ENCODE results near the gene AFDN. TPM values are rescaled to one million over a fixed set of nuclear protein-coding genes. Genes with fewer than 3 reads are reported as not detected.
A peak's percentile ranks its signal among the peaks of the same experiment; 100 is the strongest.

The AFDN gene
- total RNA-seq, 1 experiment from 2014 or later: 177 TPM

DNA sequence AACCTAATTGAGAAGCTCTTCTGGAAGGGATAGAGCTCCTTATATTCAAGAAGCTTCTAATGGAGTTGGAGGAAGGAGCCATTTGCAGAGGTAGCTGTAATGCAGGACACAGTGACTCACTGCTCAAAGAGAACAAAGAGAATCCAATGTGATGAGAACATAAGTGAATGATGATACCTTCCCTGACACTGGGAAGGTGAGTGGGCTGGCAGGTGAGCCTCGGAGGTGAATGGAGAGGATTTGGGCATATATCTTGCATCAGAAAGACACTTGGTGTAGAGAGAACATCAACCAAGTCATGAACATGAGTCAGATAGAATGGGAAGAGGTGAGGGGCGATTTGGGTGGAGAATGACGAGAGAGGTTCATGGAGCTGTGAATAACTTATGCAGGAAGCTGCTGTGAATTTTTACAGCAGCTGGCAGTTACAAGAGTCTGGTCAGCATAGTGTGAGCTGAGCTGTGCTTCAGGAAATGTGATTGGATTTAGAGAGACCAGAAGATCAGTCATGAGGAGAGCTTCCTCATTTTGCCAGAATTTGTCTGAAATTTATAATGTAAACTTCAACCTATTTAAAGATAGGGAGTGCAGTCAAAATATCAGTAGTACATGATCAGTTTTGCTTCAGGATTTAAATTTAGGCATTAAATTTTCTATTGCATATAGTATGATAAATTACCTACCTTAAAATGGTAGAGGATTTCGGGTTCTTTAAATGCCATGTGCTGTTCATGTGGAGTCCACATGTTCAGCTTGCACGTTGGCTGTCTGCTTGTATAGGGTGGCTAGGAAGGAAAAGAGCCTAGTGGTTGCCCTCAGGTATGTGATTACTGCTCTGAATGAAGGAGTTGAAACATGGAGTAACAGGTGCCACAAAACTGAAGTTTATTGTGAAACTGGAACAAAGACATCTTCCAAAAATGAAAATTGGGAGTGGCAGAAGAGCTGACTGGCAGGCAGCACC, 111.5 kb downstream of the AFDN start:
- Mint-ChIP-seq H3K27ac (ENCODE audit: unreplicated experiment) (peak overlapping the region; percentile 4), H3K4me1 (ENCODE audit: low read depth, unreplicated experiment) (no peaks in the 10 kb centered on the region), H3K9me3 (ENCODE audit: unreplicated experiment) (no peaks in the 10 kb centered on the region), H3K27me3 (ENCODE audit: insufficient read depth, unreplicated experiment) (no peaks in the 10 kb centered on the region), H3K4me3 (ENCODE audit: unreplicated experiment) (no peak overlapping the region), H3K36me3 (ENCODE audit: insufficient read depth, unreplicated experiment) (peaks cover 52% of the 10 kb centered on the region)
- TF ChIP-seq, protein P1, sequence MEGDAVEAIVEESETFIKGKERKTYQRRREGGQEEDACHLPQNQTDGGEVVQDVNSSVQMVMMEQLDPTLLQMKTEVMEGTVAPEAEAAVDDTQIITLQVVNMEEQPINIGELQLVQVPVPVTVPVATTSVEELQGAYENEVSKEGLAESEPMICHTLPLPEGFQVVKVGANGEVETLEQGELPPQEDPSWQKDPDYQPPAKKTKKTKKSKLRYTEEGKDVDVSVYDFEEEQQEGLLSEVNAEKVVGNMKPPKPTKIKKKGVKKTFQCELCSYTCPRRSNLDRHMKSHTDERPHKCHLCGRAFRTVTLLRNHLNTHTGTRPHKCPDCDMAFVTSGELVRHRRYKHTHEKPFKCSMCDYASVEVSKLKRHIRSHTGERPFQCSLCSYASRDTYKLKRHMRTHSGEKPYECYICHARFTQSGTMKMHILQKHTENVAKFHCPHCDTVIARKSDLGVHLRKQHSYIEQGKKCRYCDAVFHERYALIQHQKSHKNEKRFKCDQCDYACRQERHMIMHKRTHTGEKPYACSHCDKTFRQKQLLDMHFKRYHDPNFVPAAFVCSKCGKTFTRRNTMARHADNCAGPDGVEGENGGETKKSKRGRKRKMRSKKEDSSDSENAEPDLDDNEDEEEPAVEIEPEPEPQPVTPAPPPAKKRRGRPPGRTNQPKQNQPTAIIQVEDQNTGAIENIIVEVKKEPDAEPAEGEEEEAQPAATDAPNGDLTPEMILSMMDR (IDR thresholded peaks at IDR 0.05; ENCODE audit: insufficient read depth in 1 of 2, low read depth in 1 of 2, low read length in 1 of 2, severe bottlenecking in 1 of 2, unreplicated experiment in 1 of 2): no peak
- CTCF ChIA-PET: no interaction called here
- no peak for DNase-seq
- Histone ChIP-seq H3K36me3 (ENCODE audit: control insufficient read depth, insufficient read depth, low read length) (no peaks in the 10 kb centered on the region), H3K9me3 (no peaks in the 10 kb centered on the region), H3K4me1 (peaks cover 11% of the 10 kb centered on the region), H3K27me3 (replicated peaks; ENCODE audit: control insufficient read depth, insufficient read depth, low read length) (no peaks in the 10 kb centered on the region), H3K4me3 (ENCODE audit: low read depth, low read length) (no peak overlapping the region)
- BruUV-seq (replicated peaks): no TSS peak
- POLR2A ChIA-PET: no interaction called here
- intact Hi-C loops (cut with micrococcal nuclease; ENCODE audit: unreplicated experiment): no loop called here

DNA sequence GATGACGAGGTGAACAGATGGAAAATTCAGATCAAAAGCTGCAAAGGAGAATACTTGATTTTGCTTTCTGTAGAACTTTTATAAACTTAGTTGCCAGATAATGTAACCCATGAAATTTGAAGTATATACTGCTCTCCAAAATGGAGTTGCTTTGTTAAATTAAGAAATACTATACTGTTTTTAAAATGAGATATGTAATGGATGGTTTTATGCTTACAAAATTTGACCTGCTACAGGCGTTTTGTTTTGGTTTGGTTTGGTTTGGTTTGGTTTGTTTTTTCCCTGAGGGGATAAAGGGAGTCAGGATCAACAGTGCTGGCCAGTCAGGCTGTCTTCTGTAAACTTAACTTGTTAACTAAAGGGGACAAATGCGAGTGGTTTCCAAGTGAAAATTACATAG, 115.1 kb downstream of the AFDN start:
- Mint-ChIP-seq H3K27me3 (ENCODE audit: insufficient read depth, unreplicated experiment) (no peaks in the 10 kb centered on the region), H3K4me1 (ENCODE audit: low read depth, unreplicated experiment) (no peaks in the 10 kb centered on the region), H3K9me3 (ENCODE audit: unreplicated experiment) (no peaks in the 10 kb centered on the region), H3K36me3 (ENCODE audit: insufficient read depth, unreplicated experiment) (peaks cover 58% of the 10 kb centered on the region), H3K27ac (ENCODE audit: unreplicated experiment) (no peak overlapping the region), H3K4me3 (ENCODE audit: unreplicated experiment) (no peak overlapping the region)
- ChIA-PET CTCF (no interaction called here), POLR2A (no interaction called here)
- H3K9me3 ChIP-seq: no peaks in the 10 kb centered on the region
- no peak for DNase-seq
- no TSS peak for BruUV-seq (replicated peaks)
- no peaks in the 10 kb centered on the region for H3K4me1 ChIP-seq
- H3K36me3 ChIP-seq (ENCODE audit: control insufficient read depth, insufficient read depth, low read length): peaks cover 3% of the 10 kb centered on the region; the same call in 1 of the 2 replicates
- TF ChIP-seq, protein P1 (IDR thresholded peaks at IDR 0.05; ENCODE audit: insufficient read depth in 1 of 2, low read depth in 1 of 2, low read length in 1 of 2, severe bottlenecking in 1 of 2, unreplicated experiment in 1 of 2): no peak
- no peaks in the 10 kb centered on the region for H3K27me3 ChIP-seq (replicated peaks; ENCODE audit: control insufficient read depth, insufficient read depth, low read length)
- H3K4me3 ChIP-seq (ENCODE audit: low read depth, low read length): no peak overlapping the region
- intact Hi-C loops (cut with micrococcal nuclease; ENCODE audit: unreplicated experiment): no loop called here

DNA sequence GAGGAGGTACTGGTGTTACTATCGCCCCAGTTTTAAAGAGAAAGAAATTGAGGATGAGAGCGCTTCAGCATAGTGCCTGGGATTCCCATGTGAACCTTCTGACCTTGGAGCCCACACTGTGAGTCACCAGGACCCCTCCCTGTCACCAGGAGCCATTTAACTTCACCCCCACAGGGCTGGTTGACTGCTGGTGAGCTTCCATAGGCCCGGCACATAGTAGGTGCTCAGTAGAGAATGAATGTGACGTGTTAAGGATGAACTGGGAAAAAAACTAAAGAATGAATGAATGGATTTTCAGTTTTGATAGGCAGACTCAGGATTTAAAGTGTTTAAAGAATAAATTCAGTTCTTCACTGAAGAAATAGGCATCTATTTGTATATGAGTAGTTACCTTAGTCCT, 117.4 kb downstream of the AFDN start:
- Mint-ChIP-seq H3K27me3 (ENCODE audit: insufficient read depth, unreplicated experiment) (no peaks in the 10 kb centered on the region), H3K4me1 (ENCODE audit: low read depth, unreplicated experiment) (peaks cover 7% of the 10 kb centered on the region), H3K9me3 (ENCODE audit: unreplicated experiment) (no peaks in the 10 kb centered on the region), H3K36me3 (ENCODE audit: insufficient read depth, unreplicated experiment) (peaks cover 71% of the 10 kb centered on the region), H3K27ac (ENCODE audit: unreplicated experiment) (no peak overlapping the region), H3K4me3 (ENCODE audit: unreplicated experiment) (no peak overlapping the region)
- intact Hi-C loops (cut with micrococcal nuclease; ENCODE audit: unreplicated experiment): no loop called here
- CTCF ChIA-PET: no interaction called here
- Histone ChIP-seq H3K9me3 (no peaks in the 10 kb centered on the region), H3K4me1 (no peaks in the 10 kb centered on the region), H3K4me3 (ENCODE audit: low read depth, low read length) (no peak overlapping the region), H3K27me3 (replicated peaks; ENCODE audit: control insufficient read depth, insufficient read depth, low read length) (no peaks in the 10 kb centered on the region), H3K36me3 (ENCODE audit: control insufficient read depth, insufficient read depth, low read length) (peaks cover 5% of the 10 kb centered on the region)
- POLR2A ChIA-PET: no interaction called here
- no TSS peak for BruUV-seq (replicated peaks)
- no peak for DNase-seq
- TF ChIP-seq, protein P1 (IDR thresholded peaks at IDR 0.05; ENCODE audit: insufficient read depth in 1 of 2, low read depth in 1 of 2, low read length in 1 of 2, severe bottlenecking in 1 of 2, unreplicated experiment in 1 of 2): no peak

All from Caco-2 (cell line).